ENCODE results near the gene GOLGA8M. TPM values are rescaled to one million over a fixed set of nuclear protein-coding genes. Genes with fewer than 3 reads are reported as not detected.
"Not testable (repeated sequence)": the region's sequence is repeated elsewhere in the genome, so short reads cannot be mapped to it uniquely, and the experiment has no call there.

GOLGA8M gene
- total and polyA plus RNA-seq, 10 donors = 0.74 to 3.7 (median 2.1) TPM; not detected in 3

GRCh38 chr15:28693021-28693420 is 19.2 kb downstream of the GOLGA8M start:
- H3K27me3 ChIP-seq (replicated peaks in 1 of 7); H3K27ac ChIP-seq; DNase-seq; H3K4me3 ChIP-seq; H3K9me3 ChIP-seq; intact Hi-C loops (cut with DNase I; ENCODE audit: low total_unique reads); H3K4me1 ChIP-seq; H3K36me3 ChIP-seq: not testable (repeated sequence)
- WGBS, 5 donors = 94 to 97% (median 95%) methylated on average over 12 to 14 of the region's 14 CpGs

- H3K36me3 ChIP-seq; H3K27me3 ChIP-seq (replicated peaks in 1 of 7); intact Hi-C loops (cut with DNase I; ENCODE audit: low total_unique reads); H3K9me3 ChIP-seq; H3K27ac ChIP-seq; H3K4me3 ChIP-seq; DNase-seq; H3K4me1 ChIP-seq: not testable (repeated sequence)
- WGBS, 5 donors = no CpG with 5 or more reads among the region's 2 CpGs
Observed at GRCh38 chr15:28673533-28673932, 38.7 kb downstream of the GOLGA8M start.

DNA sequence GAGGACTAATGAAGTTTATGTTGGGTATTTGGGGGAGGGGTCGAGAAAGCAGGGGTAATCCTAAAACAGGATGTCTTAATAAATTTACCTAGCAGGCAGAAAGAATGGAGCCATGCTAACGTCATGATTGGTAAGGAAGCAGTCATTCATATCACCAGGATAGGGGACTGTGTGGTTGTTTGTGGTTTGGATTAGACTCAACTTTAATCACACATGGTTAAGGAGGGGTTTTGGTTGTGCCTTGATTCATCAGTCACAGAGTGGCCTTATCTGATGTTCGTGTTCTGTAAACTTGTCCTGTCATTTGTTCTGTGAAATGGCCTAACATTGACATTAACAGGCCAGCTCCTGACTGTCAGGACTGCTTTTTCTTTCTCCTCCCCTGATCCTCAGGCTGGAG is 40.1 kb downstream of the GOLGA8M start:
- DNase-seq = peak; percentile 1
- H3K4me3 ChIP-seq; H3K27ac ChIP-seq; H3K4me1 ChIP-seq; H3K9me3 ChIP-seq; H3K27me3 ChIP-seq (replicated peaks in 1 of 7); H3K36me3 ChIP-seq; intact Hi-C loops (cut with DNase I; ENCODE audit: low total_unique reads): not testable (repeated sequence)
- no CpG with 5 or more reads among the region's 3 CpGs for WGBS, 5 donors

DNA sequence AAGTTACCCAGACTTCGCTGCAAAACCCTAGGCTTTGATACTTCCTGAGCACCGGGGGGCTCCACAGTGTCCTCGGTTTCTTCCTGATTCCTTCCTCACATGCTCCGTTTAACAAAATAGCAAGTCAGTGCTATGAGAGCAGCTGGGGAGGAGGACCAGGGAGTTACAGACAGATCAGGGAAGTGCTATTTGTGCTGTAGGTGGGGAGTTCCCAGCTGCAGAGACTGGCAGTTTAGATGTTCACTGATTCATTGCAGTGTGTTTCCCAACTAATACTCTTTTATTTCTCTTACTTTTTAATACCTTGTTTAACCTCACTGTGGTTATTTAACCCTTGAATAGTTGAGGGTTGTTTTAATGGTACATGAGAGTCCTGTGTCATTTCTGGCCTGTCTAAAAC is 45.8 kb downstream of the GOLGA8M start:
- not testable (repeated sequence) for H3K27me3 ChIP-seq (replicated peaks in 1 of 7)

DNA sequence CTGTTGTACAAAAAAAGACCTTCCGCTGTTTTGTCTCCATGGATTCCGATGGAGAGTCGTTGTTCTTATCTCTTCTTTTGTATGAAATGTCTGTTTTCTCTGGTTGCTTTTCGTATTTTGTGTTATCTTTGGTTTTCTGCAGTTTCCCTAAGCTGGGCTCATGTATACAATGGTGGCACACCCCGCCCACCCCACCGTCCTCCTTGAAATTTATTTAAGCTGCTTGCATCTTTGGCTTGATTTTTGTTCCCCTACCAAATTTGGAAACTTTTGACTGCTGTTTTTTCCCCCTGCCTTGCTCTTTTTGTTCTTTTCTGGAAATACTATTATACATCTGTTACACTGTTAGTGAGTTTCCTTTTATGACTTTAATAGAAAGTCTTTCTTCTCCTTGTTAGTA is 47.6 kb downstream of the GOLGA8M start:
- H3K36me3 ChIP-seq; H3K4me3 ChIP-seq; intact Hi-C loops (cut with DNase I; ENCODE audit: low total_unique reads); DNase-seq; H3K27me3 ChIP-seq (replicated peaks in 1 of 7); H3K9me3 ChIP-seq; H3K27ac ChIP-seq; H3K4me1 ChIP-seq: not testable (repeated sequence)
- 85 to 95% (median 91%) methylated on average over 6 of the region's 6 CpGs for WGBS, 5 donors

More for the DNA sequence above, 45.8 kb downstream of the GOLGA8M start:
- DNase-seq; H3K36me3 ChIP-seq; H3K27ac ChIP-seq; H3K4me3 ChIP-seq; H3K4me1 ChIP-seq; intact Hi-C loops (cut with DNase I; ENCODE audit: low total_unique reads); H3K9me3 ChIP-seq: not testable (repeated sequence)
- no CpG with 5 or more reads among the region's 4 CpGs for WGBS, 5 donors

DNA sequence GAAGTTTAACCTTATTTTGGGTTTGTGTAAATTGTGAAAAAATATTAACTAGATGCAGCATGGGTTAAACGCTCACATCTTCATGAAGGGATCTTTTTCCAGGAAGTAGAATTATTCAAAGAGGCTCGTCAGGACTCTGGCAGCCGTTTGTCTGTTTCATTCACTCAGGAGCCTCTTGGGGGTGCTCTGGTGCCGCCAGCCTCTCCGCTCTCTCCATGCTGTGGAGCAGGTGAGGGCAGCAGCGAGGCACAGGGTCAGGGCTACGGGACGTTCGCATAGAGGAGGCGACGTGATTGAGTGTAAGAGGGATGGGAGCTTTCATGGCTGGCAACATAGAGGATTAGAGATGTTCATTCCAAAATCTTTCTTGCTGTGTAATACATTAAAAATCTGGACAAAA is 48.5 kb downstream of the GOLGA8M start:
- DNase-seq; H3K27me3 ChIP-seq (replicated peaks in 1 of 7); H3K9me3 ChIP-seq; intact Hi-C loops (cut with DNase I; ENCODE audit: low total_unique reads); H3K4me1 ChIP-seq; H3K27ac ChIP-seq; H3K4me3 ChIP-seq: not testable (repeated sequence)
- peaks cover 0 to 11% (median 2%) of the 10 kb centered on the region in 6 donors for H3K36me3 ChIP-seq
- no CpG with 5 or more reads among the region's 11 CpGs for WGBS, 5 donors

- H3K27ac ChIP-seq; H3K4me1 ChIP-seq; H3K4me3 ChIP-seq; DNase-seq; H3K27me3 ChIP-seq (replicated peaks in 1 of 7); intact Hi-C loops (cut with DNase I; ENCODE audit: low total_unique reads); H3K9me3 ChIP-seq: not testable (repeated sequence)
- H3K36me3 ChIP-seq = peaks cover 0 to 20% (median 0%) of the 10 kb centered on the region in 6 donors
- WGBS, 5 donors = no CpG with 5 or more reads among the region's 7 CpGs
Observed at GRCh38 chr15:28660750-28661149, 51.5 kb downstream of the GOLGA8M start.

GRCh38 chr15:28656018-28656360 is 56.2 kb downstream of the GOLGA8M start:
- H3K9me3 ChIP-seq; H3K4me3 ChIP-seq; intact Hi-C loops (cut with DNase I; ENCODE audit: low total_unique reads); H3K27me3 ChIP-seq (replicated peaks in 1 of 7); H3K4me1 ChIP-seq; H3K27ac ChIP-seq; DNase-seq: not testable (repeated sequence)
- no CpG with 5 or more reads among the region's 4 CpGs for WGBS, 5 donors
- peaks cover 0 to 28% (median 7%) of the 10 kb centered on the region in 6 donors for H3K36me3 ChIP-seq

GRCh38 chr15:28655329-28656017 is 56.7 kb downstream of the GOLGA8M start:
- DNase-seq = not testable (repeated sequence)

DNA sequence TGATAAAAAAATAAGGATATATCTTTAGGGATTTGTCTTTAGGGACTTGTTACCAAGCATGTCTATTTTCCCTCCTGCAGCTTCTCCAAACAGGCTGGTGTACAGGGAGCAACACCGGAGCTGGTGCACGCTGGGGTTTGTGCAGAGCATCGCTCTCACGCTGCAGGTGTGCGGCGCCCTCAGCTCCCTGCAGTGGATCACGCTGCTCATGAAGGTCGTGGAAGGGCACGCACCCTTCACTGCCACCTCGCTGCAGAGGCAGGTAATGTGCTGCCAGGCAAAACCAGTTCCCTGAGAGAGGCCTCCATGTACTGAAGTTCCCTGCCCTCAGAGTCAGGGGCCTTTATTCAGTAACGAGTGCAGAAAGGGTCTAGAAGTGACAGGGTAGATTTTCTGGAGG is 58.0 kb downstream of the GOLGA8M start:
- H3K9me3 ChIP-seq; H3K27me3 ChIP-seq (replicated peaks in 1 of 7); H3K4me3 ChIP-seq; intact Hi-C loops (cut with DNase I; ENCODE audit: low total_unique reads); H3K27ac ChIP-seq; H3K4me1 ChIP-seq; DNase-seq: not testable (repeated sequence)
- H3K36me3 ChIP-seq = peaks cover 0 to 28% (median 7%) of the 10 kb centered on the region in 6 donors
- 86 to 100% methylated on average over 1 of the region's 11 CpGs; no CpG with 5 or more reads in 3 of the 5 donors for WGBS, 5 donors

More at GRCh38 chr15:28655329-28656017, 56.7 kb downstream of the GOLGA8M start:
- H3K9me3 ChIP-seq; intact Hi-C loops (cut with DNase I; ENCODE audit: low total_unique reads); H3K4me1 ChIP-seq; H3K27ac ChIP-seq; H3K4me3 ChIP-seq; H3K27me3 ChIP-seq (replicated peaks in 1 of 7): not testable (repeated sequence)
- WGBS, 5 donors = 94 to 100% (median 97%) methylated on average over 6 to 27 of the region's 30 CpGs
- peaks cover 0 to 28% (median 7%) of the 10 kb centered on the region in 6 donors for H3K36me3 ChIP-seq

- H3K9me3 ChIP-seq; DNase-seq; H3K27me3 ChIP-seq (replicated peaks in 1 of 7); H3K27ac ChIP-seq; intact Hi-C loops (cut with DNase I; ENCODE audit: low total_unique reads); H3K4me3 ChIP-seq; H3K4me1 ChIP-seq: not testable (repeated sequence)
- peaks cover 0 to 18% (median 7%) of the 10 kb centered on the region in 6 donors for H3K36me3 ChIP-seq
- 92 to 97% (median 95%) methylated on average over 9 to 10 of the region's 10 CpGs for WGBS, 5 donors
Observed at GRCh38 chr15:28652538-28652937, 59.7 kb downstream of the GOLGA8M start.

All from spleen (tissue), 11 donors.